GM21737 (cell line): ENCODE results near the gene UTRN.
A peak's percentile ranks its signal among the peaks of the same experiment; 100 is the strongest.

Experiments used
- ATAC-seq: cut with Tn5 transposase; IDR thresholded peaks from one replicate; pipeline ENCODE4 v1.9.1; 2021; ENCODE audit warnings: mild to moderate bottlenecking, moderate library complexity; ENCODE audit not compliant: unreplicated experiment

UTRN gene

GRCh38 chr6:144307880-144308279, 22.7 kb downstream of the UTRN start:
- ATAC-seq: no peak

GRCh38 chr6:144310765-144311164, 25.6 kb downstream of the UTRN start:
- ATAC-seq: no peak

GRCh38 chr6:144311361-144311760, 26.2 kb downstream of the UTRN start:
- ATAC-seq: no peak

- ATAC-seq: no peak
Observed at GRCh38 chr6:144314003-144314485, 28.9 kb downstream of the UTRN start.

GRCh38 chr6:144314562-144314961, 29.4 kb downstream of the UTRN start:
- ATAC-seq: no peak

GRCh38 chr6:144315226-144315980, 30.3 kb downstream of the UTRN start:
- ATAC-seq: no peak

GRCh38 chr6:144315981-144316861, 31.1 kb downstream of the UTRN start:
- ATAC-seq: peak; percentile 54

- ATAC-seq: no peak
Observed at GRCh38 chr6:144316862-144317195, 31.7 kb downstream of the UTRN start.

- no peak for ATAC-seq
Observed at GRCh38 chr6:144317736-144318135, 32.6 kb downstream of the UTRN start.

GRCh38 chr6:144319211-144319610, 34.1 kb downstream of the UTRN start:
- ATAC-seq: no peak

- ATAC-seq: no peak
Observed at GRCh38 chr6:144320741-144321140, 35.6 kb downstream of the UTRN start.

- ATAC-seq: no peak
Observed at GRCh38 chr6:144321839-144322591, 36.9 kb downstream of the UTRN start.

GRCh38 chr6:144325232-144325631, 40.1 kb downstream of the UTRN start:
- no peak for ATAC-seq

- ATAC-seq: no peak
Observed at GRCh38 chr6:144326393-144326792, 41.3 kb downstream of the UTRN start.

GRCh38 chr6:144327081-144327480, 41.9 kb downstream of the UTRN start:
- ATAC-seq: no peak

- no peak for ATAC-seq
Observed at GRCh38 chr6:144330017-144330987, 45.2 kb downstream of the UTRN start.

GRCh38 chr6:144331491-144331969, 46.4 kb downstream of the UTRN start:
- ATAC-seq: no peak

- ATAC-seq: no peak
Observed at GRCh38 chr6:144332177-144332576, 47.0 kb downstream of the UTRN start.

GRCh38 chr6:144334150-144334708, 49.1 kb downstream of the UTRN start:
- peak; percentile 62 for ATAC-seq
